GM12878 (cell line): ENCODE results near the gene EMILIN2. TPM values are rescaled to one million over a fixed set of nuclear protein-coding genes. Genes with fewer than 3 reads are reported as not detected.

Experiments
- ATAC-seq: fragments of 200-7000 bp; cut with Tn5 transposase; 3 replicates; pipeline ENCODE4 v1.9.1; 2020; ENCODE audit warnings: mild to moderate bottlenecking, moderate library complexity
- BruUV-seq: library from RNA; stranded (reverse); fragments of 400-500 nt; replicated peaks from 2 replicates; lab custom pipeline; 2021; lab: Mats Ljungman, UMichigan
- CTCF ChIA-PET: fragments of 300-600 bp; sonication (Branson Sonifier 250); formaldehyde crosslinking; extraction: SDS; loops from one replicate; lab custom pipeline; 2021; ENCODE audit warnings: inconsistent platforms; lab: Yijun Ruan, JAX
- POLR2A ChIA-PET: fragments of 350-600 bp; formaldehyde crosslinking; extraction: SDS; loops from one replicate; lab custom pipeline; 2021; ENCODE audit warnings: inconsistent platforms; lab: Charles Lee
- RAD21 ChIA-PET: fragments of 300-600 bp; sonication (Branson Sonifier 250); formaldehyde crosslinking; loops from one replicate; lab custom pipeline; 2023; ENCODE audit warnings: antibody characterized with exemption; ENCODE audit not compliant: unreplicated experiment; lab: Charles Lee
- SMC1A ChIA-PET: fragments of 300-600 bp; sonication (Branson Sonifier 250); formaldehyde crosslinking; loops from one replicate; lab custom pipeline; 2023; ENCODE audit not compliant: unreplicated experiment, uncharacterized antibody; lab: Charles Lee
- DNase-seq: peaks from one replicate; pipeline ENCODE4 v3.0.0-alpha.2; 2011; ENCODE audit warnings: low read depth, low spot score
- FAIRE-seq: peaks from 3 replicates; lab custom pipeline; 2011; peaks lifted over from hg19 to GRCh38; lab: Jason Lieb, UNC
- H2AFZ ChIP-seq: 2 replicates; pipeline ENCODE4 v1.6.0; 2011; ENCODE audit warnings: low read depth, low read length, control low read depth; ENCODE audit not compliant: control insufficient read depth
- H3K27ac ChIP-seq: 2 replicates; pipeline ENCODE4 v1.5.1; 2011; ENCODE audit warnings: control low read depth; ENCODE audit not compliant: control insufficient read depth, insufficient read depth
- H3K27me3 ChIP-seq, 2 experiments: replicated peaks in 1 of 2; 2 replicates each; pipeline versions ENCODE4 v1.6.0 to v1.6.1; 2011; ENCODE audit warnings: low read length in 1 of 2; ENCODE audit not compliant: control insufficient read depth in 2 of 2, insufficient read depth in 2 of 2
- H3K36me3 ChIP-seq, 2 experiments: 2 replicates each; pipeline ENCODE4 v1.5.1; 2011; ENCODE audit warnings: low read length in 1 of 2; ENCODE audit not compliant: control insufficient read depth in 2 of 2, insufficient read depth in 2 of 2
- H3K4me1 ChIP-seq: 2 replicates; pipeline ENCODE4 v1.6.1; 2011; ENCODE audit warnings: mild to moderate bottlenecking, low read length, moderate library complexity, mixed read lengths; ENCODE audit not compliant: control insufficient read depth, insufficient read depth
- H3K4me2 ChIP-seq: 2 replicates; pipeline ENCODE4 v1.6.0; 2011; ENCODE audit warnings: control low read depth; ENCODE audit not compliant: control insufficient read depth, insufficient read depth
- H3K4me3 ChIP-seq: fragments of 200-600 bp; sonication (generic); 2 replicates; pipeline ENCODE4 v1.5.1; 2016
- H3K79me2 ChIP-seq: 2 replicates; pipeline ENCODE4 v1.6.0; 2011; ENCODE audit warnings: low read length; ENCODE audit not compliant: control insufficient read depth, insufficient read depth
- H3K9ac ChIP-seq: 2 replicates; pipeline ENCODE4 v1.8.0; 2011; ENCODE audit warnings: low read length, control low read depth, mixed read lengths; ENCODE audit not compliant: control insufficient read depth, insufficient read depth
- H3K9me3 ChIP-seq: replicated peaks from 3 replicates; pipeline ENCODE4 v1.5.1; 2011; ENCODE audit warnings: mild to moderate bottlenecking, low read length; ENCODE audit not compliant: control insufficient read depth, insufficient read depth
- H4K20me1 ChIP-seq: 2 replicates; pipeline ENCODE4 v1.6.0; 2011; ENCODE audit not compliant: control insufficient read depth, insufficient read depth
- ASH2L ChIP-seq: fragments of 300-600, 200-600 bp; sonication (generic); IDR thresholded peaks from 2 replicates; pipeline ENCODE4 v1.6.1; 2017; ENCODE audit warnings: low read depth, mild to moderate bottlenecking, borderline replicate concordance
- SRF ChIP-seq, 2 experiments: IDR thresholded peaks; 2 replicates each; pipeline ENCODE4 v1.6.1; 2011; ENCODE audit warnings: low read depth in 2 of 2, low read length in 2 of 2, mild to moderate bottlenecking in 1 of 2, moderate library complexity in 1 of 2
- ZBTB4 ChIP-seq: fragments of 450-650 bp; formaldehyde crosslinking; IDR thresholded peaks from 2 replicates; pipeline ENCODE4 v1.4.0; 2022; ENCODE audit warnings: mild to moderate bottlenecking, moderate library complexity
- WGBS: methylation state at CpG from one replicate; pipeline ENCODE4 v1.1.6; 2016; ENCODE audit warnings: low lambda C conversion rate; ENCODE audit not compliant: insufficient replicate concordance, insufficient coverage; ENCODE audit errors: missing lambda C conversion rate; 5-methylcytosine and 5-hydroxymethylcytosine counted together
- in situ Hi-C: fragments of 300-500 bp; cut with MboI; formaldehyde crosslinking; loops from 9 replicates; pipeline ENCODE4 v1.14.3; 2018; ENCODE audit warnings: mixed read lengths
- intact Hi-C: fragments of 100-400 bp; cut with micrococcal nuclease; formaldehyde crosslinking; loops from one replicate; pipeline ENCODE4 v1.14.2; 2022; ENCODE audit not compliant: unreplicated experiment
- polyA plus RNA-seq, 11 experiments: library from polyadenylated mRNA; depleted of rRNA in 4 of 11; unstranded in 6 of 11; stranded (reverse) in 5 of 11; fragments of >200 nt; fragmentation: Nextera tagmentation in 4 of 11; fragmentation: Illumina TruSeq in 1 of 11; extraction: Ambion mirVana in 4 of 11; extraction: Trizol in 1 of 11; gene quantifications; 1 replicate in 1 of 11; 2 replicates in 10 of 11; pipeline versions ENCODE4 v1.2.1 to v1.2.3, GENCODE V29; 2011 to 2016; ENCODE audit warnings: inconsistent platforms in 2 of 11, missing spikeins in 2 of 11, low read depth in 1 of 11
- total RNA-seq, 4 experiments: library from RNA; depleted of rRNA in 3 of 4; stranded (reverse); fragments of >200 nt in 3 of 4; fragmentation: Illumina TruSeq in 1 of 4; extraction: Trizol in 1 of 4; gene quantifications; 2 replicates each; pipeline versions ENCODE4 v1.2.1 to v1.2.3, GENCODE V29; 2013 to 2021
- TF ChIP-seq, protein P1 (sequence below): fragments of 450-650 bp; IDR thresholded peaks from 2 replicates; pipeline ENCODE4 v1.6.1; 2018; ENCODE audit warnings: mild to moderate bottlenecking, low read depth, moderate library complexity; ENCODE audit not compliant: partially characterized antibody
- TF ChIP-seq, protein P2 (sequence below): IDR thresholded peaks from 2 replicates; pipeline ENCODE4 v1.6.1; 2012; ENCODE audit warnings: low read depth, low read length, improper control_type of control experiment
- TF ChIP-seq, protein P3 (sequence below): fragments of 450-650 bp; conservative IDR thresholded peaks from 2 replicates; pipeline ENCODE4 v1.6.1; 2017; ENCODE audit warnings: mild to moderate bottlenecking, moderate library complexity

EMILIN2 gene
- total and polyA plus RNA-seq, 10 of the 15 experiments (the other 5 are each of a cell fraction or from before 2014, with no cell fraction given): 0.58 to 18.4 (median 5.9) TPM

GRCh38 chr18:2920546-2921343 is 73.9 kb downstream of the EMILIN2 start:
- no peaks in the 10 kb centered on the region for H3K27me3 ChIP-seq
- no peak overlapping the region for H2AFZ ChIP-seq
- FAIRE-seq: no peak
- in situ Hi-C loops: no loop called here
- H3K36me3 ChIP-seq: peaks cover 13 to 35% of the 10 kb centered on the region in 2 experiments; a peak in 3 of 4 replicates
- ChIA-PET SMC1A (no interaction called here), POLR2A (interaction anchor here (1.4 kb wide), 1 partner anchor 69 kb away, joined by 3 read pairs; no protein-coding TSS in a partner anchor), CTCF (interaction anchor here (0.7 to 1.6 kb wide), 2 partner anchors 28 to 325 kb away, joined by 3 to 7 read pairs; no protein-coding TSS in a partner anchor), RAD21 (no interaction called here)
- H3K4me2 ChIP-seq: no peak overlapping the region
- H3K9ac ChIP-seq: no peak overlapping the region
- TF ChIP-seq SRF (IDR thresholded peaks at IDR 0.05; ENCODE audit: low read depth in 2 of 2, low read length in 2 of 2) (no peak), ASH2L (no peak), ZBTB4 (CRISPR knock-in tag) (no peak)
- TF ChIP-seq, protein P1, sequence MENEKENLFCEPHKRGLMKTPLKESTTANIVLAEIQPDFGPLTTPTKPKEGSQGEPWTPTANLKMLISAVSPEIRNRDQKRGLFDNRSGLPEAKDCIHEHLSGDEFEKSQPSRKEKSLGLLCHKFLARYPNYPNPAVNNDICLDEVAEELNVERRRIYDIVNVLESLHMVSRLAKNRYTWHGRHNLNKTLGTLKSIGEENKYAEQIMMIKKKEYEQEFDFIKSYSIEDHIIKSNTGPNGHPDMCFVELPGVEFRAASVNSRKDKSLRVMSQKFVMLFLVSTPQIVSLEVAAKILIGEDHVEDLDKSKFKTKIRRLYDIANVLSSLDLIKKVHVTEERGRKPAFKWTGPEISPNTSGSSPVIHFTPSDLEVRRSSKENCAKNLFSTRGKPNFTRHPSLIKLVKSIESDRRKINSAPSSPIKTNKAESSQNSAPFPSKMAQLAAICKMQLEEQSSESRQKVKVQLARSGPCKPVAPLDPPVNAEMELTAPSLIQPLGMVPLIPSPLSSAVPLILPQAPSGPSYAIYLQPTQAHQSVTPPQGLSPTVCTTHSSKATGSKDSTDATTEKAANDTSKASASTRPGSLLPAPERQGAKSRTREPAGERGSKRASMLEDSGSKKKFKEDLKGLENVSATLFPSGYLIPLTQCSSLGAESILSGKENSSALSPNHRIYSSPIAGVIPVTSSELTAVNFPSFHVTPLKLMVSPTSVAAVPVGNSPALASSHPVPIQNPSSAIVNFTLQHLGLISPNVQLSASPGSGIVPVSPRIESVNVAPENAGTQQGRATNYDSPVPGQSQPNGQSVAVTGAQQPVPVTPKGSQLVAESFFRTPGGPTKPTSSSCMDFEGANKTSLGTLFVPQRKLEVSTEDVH: no peak
- TF ChIP-seq, protein P2, sequence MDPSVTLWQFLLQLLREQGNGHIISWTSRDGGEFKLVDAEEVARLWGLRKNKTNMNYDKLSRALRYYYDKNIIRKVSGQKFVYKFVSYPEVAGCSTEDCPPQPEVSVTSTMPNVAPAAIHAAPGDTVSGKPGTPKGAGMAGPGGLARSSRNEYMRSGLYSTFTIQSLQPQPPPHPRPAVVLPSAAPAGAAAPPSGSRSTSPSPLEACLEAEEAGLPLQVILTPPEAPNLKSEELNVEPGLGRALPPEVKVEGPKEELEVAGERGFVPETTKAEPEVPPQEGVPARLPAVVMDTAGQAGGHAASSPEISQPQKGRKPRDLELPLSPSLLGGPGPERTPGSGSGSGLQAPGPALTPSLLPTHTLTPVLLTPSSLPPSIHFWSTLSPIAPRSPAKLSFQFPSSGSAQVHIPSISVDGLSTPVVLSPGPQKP: no peak
- TF ChIP-seq, protein P3, sequence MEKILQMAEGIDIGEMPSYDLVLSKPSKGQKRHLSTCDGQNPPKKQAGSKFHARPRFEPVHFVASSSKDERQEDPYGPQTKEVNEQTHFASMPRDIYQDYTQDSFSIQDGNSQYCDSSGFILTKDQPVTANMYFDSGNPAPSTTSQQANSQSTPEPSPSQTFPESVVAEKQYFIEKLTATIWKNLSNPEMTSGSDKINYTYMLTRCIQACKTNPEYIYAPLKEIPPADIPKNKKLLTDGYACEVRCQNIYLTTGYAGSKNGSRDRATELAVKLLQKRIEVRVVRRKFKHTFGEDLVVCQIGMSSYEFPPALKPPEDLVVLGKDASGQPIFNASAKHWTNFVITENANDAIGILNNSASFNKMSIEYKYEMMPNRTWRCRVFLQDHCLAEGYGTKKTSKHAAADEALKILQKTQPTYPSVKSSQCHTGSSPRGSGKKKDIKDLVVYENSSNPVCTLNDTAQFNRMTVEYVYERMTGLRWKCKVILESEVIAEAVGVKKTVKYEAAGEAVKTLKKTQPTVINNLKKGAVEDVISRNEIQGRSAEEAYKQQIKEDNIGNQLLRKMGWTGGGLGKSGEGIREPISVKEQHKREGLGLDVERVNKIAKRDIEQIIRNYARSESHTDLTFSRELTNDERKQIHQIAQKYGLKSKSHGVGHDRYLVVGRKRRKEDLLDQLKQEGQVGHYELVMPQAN: no peak
- H3K4me1 ChIP-seq: peaks cover 8% of the 10 kb centered on the region
- H3K9me3 ChIP-seq: no peaks in the 10 kb centered on the region
- H3K4me3 ChIP-seq: no peak overlapping the region
- BruUV-seq: no TSS peak
- no peaks in the 10 kb centered on the region for H3K79me2 ChIP-seq
- H4K20me1 ChIP-seq: no peaks in the 10 kb centered on the region
- over 99% methylated on average over 16 of the region's 16 CpGs for WGBS
- intact Hi-C loops: no loop called here
- no peak overlapping the region for H3K27ac ChIP-seq
- no peak for DNase-seq
- ATAC-seq: no peak
